Choroid plexus epithelial cell (primary cell): Measurements from ENCODE around the gene NR1H4.
A peak's percentile ranks its signal among the peaks of the same experiment; 100 is the strongest.

Experiments used
- DNase-seq: peaks from one replicate; pipeline ENCODE4 v3.0.0-alpha.2; 2010; ENCODE audit warnings: low read depth
- H3K4me3 ChIP-seq: 2 replicates; pipeline ENCODE4 v1.5.1; 2011; ENCODE audit warnings: low read depth, mild to moderate bottlenecking, control low read depth, low read length, moderate library complexity
- TF ChIP-seq, protein P1 (sequence below): conservative IDR thresholded peaks from 2 replicates; pipeline ENCODE4 v1.5.1; 2011; ENCODE audit warnings: low read depth, mild to moderate bottlenecking, control low read depth, inconsistent platforms, low read length, moderate library complexity

NR1H4 gene

DNA sequence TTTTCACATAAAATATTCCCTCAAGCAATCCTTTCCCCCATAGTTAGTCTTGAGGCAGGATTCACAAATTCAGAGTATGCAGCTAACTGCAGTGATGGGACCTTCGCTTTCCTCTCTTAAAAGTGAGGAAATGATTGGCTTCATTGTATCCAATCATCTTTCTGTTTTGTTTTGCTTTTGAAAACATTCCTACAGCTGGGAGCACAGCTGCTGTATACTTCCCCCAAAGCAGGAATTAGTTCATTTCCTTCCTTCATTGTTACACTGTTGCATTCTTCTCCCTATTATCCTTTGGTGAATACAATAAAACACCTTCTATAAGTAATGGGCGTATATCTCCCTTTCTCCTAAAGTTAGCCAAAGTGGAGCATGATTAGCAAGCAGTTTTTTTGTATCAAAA lies 90.4 kb downstream of the NR1H4 start:
- TF ChIP-seq, protein P1, sequence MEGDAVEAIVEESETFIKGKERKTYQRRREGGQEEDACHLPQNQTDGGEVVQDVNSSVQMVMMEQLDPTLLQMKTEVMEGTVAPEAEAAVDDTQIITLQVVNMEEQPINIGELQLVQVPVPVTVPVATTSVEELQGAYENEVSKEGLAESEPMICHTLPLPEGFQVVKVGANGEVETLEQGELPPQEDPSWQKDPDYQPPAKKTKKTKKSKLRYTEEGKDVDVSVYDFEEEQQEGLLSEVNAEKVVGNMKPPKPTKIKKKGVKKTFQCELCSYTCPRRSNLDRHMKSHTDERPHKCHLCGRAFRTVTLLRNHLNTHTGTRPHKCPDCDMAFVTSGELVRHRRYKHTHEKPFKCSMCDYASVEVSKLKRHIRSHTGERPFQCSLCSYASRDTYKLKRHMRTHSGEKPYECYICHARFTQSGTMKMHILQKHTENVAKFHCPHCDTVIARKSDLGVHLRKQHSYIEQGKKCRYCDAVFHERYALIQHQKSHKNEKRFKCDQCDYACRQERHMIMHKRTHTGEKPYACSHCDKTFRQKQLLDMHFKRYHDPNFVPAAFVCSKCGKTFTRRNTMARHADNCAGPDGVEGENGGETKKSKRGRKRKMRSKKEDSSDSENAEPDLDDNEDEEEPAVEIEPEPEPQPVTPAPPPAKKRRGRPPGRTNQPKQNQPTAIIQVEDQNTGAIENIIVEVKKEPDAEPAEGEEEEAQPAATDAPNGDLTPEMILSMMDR = no peak
- no peak for DNase-seq
- H3K4me3 ChIP-seq = no peak overlapping the region

DNA sequence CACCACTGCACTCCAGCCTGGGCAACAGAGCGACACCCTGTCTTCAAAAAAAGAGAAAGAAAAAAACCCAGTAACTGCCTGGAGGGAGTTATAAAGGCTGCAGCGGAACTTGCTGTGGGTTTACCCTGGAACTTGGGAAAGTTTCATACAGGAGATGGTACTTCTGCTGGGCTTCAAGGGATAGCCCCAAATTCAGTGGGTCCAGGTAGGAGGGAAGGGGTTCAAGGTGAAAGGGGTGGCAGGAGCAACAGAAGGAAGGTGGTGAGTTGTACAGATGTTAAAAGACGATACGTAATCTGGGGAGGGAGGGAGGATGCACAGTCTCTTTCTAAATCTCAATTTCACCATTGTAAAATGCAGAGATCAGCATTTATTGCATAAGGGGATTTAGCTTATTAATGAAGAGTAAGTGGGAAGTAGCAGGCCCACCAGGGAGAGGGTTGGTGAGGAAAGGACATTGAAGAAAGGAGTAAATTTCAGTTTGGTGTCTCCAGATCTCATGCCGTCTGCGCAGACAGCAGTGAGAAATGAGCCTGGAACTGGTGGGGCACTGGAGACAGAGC lies 91.3 kb downstream of the NR1H4 start:
- H3K4me3 ChIP-seq = no peak overlapping the region
- TF ChIP-seq, protein P1 = no peak
- no peak for DNase-seq

DNA sequence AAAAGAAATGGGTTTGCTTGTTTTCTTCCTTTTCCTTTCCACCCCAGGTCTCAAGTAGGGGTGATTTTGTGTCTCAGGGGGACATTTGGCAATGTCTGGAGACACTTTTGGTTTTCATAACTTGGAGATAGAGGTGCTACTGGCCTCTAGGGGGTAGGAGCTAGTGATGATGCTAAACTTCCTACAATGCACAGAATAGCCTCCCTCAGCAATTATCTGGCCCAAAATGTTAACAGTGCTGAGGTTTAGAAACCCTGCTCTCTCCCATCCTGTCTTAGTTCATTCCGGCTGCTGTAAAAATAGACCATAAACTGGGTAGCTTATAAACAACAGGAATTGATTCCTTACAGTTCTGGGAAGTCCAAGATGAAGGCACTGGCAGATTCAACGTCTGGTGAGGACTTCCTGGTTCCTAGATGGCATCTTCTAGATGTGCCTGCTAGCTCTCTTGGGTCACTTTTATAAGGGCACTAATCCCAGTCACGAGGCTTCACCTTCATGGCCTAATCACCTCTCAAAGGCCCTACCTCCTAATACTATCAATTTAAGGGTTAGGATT lies 92.4 kb downstream of the NR1H4 start:
- H3K4me3 ChIP-seq = no peak overlapping the region
- DNase-seq = no peak
- TF ChIP-seq, protein P1 = no peak

DNA sequence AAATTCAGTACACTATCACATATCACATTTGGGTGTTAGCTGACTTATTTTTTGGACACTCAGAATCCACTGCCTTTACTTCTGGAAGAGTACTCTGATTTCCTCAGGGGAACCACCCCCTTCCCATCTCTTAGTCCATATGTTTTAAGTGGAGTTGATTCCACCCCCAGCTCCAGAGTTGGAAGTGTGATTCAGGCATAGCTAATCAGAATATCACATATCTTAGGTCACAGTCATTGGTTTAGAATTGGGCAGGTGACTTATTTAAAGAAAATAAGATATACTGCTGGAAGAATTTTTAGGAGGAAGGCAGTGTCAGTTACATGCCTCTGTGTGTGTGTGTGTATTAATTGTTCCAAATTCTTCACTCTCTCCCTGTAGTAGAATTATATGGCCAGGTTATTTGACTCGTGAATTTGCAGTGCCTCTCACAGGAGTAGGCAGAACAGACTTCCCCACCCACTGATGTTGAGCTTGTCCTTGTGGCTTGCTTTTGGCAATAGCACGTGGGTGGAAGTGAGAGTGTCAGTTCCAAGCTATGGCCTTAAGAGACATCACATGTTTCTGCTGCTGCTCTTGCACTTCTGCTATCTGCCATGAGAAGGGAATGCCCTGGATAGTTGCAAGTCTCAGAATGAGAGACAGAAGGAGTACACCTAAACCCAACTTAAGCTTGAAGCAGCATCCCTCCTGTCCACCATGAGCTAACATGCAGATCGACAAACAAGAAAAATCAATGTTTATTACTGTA lies 93.4 kb downstream of the NR1H4 start:
- peak; percentile 56 for DNase-seq
- H3K4me3 ChIP-seq = no peak overlapping the region
- TF ChIP-seq, protein P1 = no peak

DNA sequence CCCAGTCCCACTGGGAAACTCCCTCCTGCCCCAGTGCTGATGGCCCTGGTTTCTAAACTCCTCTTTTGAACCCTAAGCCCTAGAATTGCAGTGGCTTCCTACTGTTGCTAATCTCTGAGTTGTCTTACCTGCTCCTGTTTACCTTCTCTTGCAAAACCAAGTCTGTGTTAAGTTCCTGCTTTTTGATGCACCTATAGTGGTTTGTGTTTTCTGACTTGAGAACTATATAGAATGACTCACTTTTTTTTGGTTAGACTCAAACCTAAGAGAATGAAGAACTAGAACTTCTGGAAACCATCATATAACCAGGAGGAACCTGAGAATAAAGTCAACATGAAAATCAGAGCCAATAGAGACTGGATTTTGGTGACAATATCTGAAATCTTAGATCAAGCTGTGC lies 94.3 kb downstream of the NR1H4 start:
- DNase-seq = no peak
- no peak overlapping the region for H3K4me3 ChIP-seq
- TF ChIP-seq, protein P1 = no peak

DNA sequence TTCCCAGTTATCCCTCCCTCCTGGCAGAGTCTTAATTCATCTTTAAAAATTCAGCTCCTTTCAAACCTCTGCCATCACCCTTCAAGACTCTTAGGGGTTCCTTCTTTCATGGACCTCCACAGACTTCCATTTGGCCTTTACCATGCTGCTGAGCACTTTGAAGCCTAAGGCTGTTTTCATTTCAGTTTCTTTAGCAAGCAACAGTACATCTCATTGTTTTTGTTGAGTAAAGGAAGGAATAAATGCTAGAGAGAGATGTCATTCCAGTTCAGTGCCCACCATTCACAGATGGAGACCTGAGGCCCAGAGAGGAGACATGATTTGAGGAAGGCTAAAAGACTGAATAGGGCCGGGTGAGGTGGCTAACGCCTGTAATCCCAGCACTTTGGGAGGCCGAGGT lies 98.5 kb downstream of the NR1H4 start:
- TF ChIP-seq, protein P1 = no peak
- DNase-seq = no peak
- H3K4me3 ChIP-seq = no peak overlapping the region
